HepG2 (cell line): ENCODE results near the gene MYLK.

Source experiments
- FOSL2 ChIP-seq: sonication (generic); formaldehyde crosslinking; IDR thresholded peaks from 2 replicates; pipeline ENCODE4 v1.4.0; 2020; ENCODE audit warnings: missing genetic modification reagents
- ZNF629 ChIP-seq: sonication (generic); formaldehyde crosslinking; conservative IDR thresholded peaks from 2 replicates; pipeline ENCODE4 v1.5.0; 2020; ENCODE audit warnings: missing genetic modification reagents
- TF ChIP-seq, protein P1 (sequence below): sonication (generic); formaldehyde crosslinking; IDR thresholded peaks from 2 replicates; pipeline ENCODE4 v1.8.1; 2022; ENCODE audit warnings: low read depth, mild to moderate bottlenecking, missing genetic modification reagents
- TF ChIP-seq, protein P2 (sequence below): sonication (generic); formaldehyde crosslinking; IDR thresholded peaks from 2 replicates; pipeline ENCODE4 v1.5.0; 2020; ENCODE audit warnings: mild to moderate bottlenecking, missing genetic modification reagents, moderate library complexity

DNA sequence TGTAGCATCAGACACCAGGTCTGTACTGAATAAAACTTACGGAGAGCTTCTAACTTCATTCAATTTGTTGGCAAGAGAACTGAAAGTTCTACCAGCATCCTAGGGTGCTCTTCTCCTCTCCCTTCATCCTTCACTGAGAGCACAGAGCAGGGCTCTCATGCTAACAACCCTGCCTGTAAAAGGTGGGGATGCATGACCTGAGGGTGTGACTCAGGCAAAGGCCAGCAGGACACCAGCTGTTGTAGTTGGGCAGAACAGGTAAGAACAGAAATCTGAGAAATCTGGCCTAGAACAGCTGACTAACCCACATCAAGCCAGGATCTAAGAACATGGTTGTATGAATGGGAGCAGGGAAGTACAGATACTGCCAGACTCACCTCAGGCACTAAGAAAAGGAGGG, 64.2 kb downstream of the MYLK start:
- TF ChIP-seq, protein P1, sequence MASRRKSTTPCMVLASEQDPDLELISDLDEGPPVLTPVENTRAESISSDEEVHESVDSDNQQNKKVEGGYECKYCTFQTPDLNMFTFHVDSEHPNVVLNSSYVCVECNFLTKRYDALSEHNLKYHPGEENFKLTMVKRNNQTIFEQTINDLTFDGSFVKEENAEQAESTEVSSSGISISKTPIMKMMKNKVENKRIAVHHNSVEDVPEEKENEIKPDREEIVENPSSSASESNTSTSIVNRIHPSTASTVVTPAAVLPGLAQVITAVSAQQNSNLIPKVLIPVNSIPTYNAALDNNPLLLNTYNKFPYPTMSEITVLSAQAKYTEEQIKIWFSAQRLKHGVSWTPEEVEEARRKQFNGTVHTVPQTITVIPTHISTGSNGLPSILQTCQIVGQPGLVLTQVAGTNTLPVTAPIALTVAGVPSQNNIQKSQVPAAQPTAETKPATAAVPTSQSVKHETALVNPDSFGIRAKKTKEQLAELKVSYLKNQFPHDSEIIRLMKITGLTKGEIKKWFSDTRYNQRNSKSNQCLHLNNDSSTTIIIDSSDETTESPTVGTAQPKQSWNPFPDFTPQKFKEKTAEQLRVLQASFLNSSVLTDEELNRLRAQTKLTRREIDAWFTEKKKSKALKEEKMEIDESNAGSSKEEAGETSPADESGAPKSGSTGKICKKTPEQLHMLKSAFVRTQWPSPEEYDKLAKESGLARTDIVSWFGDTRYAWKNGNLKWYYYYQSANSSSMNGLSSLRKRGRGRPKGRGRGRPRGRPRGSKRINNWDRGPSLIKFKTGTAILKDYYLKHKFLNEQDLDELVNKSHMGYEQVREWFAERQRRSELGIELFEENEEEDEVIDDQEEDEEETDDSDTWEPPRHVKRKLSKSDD (CRISPR knock-in tag), result no peak
- TF ChIP-seq FOSL2 (CRISPR knock-in tag) (no peak), ZNF629 (CRISPR knock-in tag) (no peak)
- TF ChIP-seq, protein P2, sequence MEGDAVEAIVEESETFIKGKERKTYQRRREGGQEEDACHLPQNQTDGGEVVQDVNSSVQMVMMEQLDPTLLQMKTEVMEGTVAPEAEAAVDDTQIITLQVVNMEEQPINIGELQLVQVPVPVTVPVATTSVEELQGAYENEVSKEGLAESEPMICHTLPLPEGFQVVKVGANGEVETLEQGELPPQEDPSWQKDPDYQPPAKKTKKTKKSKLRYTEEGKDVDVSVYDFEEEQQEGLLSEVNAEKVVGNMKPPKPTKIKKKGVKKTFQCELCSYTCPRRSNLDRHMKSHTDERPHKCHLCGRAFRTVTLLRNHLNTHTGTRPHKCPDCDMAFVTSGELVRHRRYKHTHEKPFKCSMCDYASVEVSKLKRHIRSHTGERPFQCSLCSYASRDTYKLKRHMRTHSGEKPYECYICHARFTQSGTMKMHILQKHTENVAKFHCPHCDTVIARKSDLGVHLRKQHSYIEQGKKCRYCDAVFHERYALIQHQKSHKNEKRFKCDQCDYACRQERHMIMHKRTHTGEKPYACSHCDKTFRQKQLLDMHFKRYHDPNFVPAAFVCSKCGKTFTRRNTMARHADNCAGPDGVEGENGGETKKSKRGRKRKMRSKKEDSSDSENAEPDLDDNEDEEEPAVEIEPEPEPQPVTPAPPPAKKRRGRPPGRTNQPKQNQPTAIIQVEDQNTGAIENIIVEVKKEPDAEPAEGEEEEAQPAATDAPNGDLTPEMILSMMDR (CRISPR knock-in tag), result no peak
